GM12872 (cell line): ENCODE results near the gene APCS.

Experiments used
- TF ChIP-seq, protein P1 (sequence below): IDR thresholded peaks from 3 replicates; pipeline ENCODE4 v1.5.1; 2011; ENCODE audit warnings: low read depth, mild to moderate bottlenecking, low read length, moderate library complexity; ENCODE audit not compliant: insufficient read depth

Gene APCS

DNA sequence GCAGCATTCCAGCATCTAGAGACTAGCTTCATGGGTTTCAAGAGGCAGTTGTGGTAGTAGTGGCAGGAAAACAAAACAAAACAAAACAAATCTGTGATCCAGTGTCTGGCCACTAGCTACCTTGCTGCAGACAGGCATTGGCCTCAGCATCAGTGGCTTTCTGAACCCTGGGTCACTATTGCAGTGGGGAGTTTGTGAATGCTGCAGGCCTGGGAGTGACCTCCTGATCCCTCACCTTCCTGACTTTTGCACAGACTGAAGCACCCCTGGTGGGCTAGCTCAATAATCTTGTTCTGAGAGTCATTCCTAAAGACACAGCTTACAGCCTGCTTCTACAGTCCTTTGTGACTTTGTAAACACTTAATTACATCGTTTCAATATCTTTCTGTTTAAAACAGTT lies 24.9 kb upstream of the APCS start:
- TF ChIP-seq, protein P1, sequence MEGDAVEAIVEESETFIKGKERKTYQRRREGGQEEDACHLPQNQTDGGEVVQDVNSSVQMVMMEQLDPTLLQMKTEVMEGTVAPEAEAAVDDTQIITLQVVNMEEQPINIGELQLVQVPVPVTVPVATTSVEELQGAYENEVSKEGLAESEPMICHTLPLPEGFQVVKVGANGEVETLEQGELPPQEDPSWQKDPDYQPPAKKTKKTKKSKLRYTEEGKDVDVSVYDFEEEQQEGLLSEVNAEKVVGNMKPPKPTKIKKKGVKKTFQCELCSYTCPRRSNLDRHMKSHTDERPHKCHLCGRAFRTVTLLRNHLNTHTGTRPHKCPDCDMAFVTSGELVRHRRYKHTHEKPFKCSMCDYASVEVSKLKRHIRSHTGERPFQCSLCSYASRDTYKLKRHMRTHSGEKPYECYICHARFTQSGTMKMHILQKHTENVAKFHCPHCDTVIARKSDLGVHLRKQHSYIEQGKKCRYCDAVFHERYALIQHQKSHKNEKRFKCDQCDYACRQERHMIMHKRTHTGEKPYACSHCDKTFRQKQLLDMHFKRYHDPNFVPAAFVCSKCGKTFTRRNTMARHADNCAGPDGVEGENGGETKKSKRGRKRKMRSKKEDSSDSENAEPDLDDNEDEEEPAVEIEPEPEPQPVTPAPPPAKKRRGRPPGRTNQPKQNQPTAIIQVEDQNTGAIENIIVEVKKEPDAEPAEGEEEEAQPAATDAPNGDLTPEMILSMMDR, result no peak

DNA sequence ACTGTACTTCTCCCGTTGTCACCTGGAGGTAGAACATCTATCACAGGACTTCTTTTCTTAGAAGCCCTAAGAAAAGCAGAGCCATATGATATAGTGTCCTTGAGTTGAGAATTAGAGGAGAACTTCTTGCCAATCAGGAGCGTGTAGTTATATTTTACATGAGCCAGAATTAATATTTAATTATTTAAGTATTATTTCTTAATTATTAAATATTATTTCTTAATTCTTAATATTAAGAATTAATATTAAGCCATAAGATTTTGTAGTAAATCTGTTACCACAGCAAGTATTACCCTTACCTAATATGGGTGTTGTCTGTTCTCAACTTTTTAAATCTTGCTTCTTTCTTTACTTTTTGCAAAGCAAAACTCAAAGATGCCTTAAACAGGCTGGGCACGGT lies 10.2 kb upstream of the APCS start:
- TF ChIP-seq, protein P1, result no peak

DNA sequence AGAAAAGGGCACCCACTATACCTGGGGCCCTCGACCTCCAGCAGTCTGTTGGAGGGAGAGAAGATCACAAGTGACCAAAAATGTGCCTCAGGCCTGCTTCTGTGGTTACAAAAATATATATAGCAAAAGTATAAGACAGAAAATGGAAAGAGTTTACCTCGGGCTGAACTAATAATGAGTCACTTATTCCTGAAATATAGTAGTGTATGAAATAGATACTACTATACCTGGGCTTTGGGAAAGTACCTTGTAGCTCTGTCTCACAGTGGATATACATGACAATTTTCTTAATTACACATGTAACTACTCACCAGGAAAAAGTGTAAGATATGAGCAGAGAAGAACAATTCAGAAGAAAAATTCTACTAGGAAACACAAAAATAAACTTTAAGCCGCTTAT lies 7.3 kb upstream of the APCS start:
- TF ChIP-seq, protein P1, result no peak

GRCh38 chr1:159581422-159581821 lies 6.2 kb upstream of the APCS start:
- TF ChIP-seq, protein P1, result no peak

DNA sequence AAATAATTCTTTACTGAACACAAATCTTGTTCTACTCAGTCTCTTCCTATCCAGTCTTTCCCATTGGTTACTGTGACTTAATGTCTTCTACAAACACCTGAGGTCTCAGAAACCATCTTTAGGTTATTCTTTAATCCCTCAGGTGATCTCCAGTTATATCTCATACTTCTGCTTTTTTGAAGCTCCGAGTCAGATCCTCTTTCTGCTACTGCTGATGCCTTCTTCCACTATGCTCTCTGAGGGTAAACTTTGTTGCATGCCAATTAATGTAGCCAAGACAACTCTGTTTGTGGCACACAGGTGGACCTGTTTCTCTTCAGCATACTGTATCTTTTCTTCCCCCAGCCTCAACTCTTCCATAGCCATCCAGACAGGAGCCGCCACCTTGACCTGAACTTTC lies 3.1 kb upstream of the APCS start:
- TF ChIP-seq, protein P1, result no peak

DNA sequence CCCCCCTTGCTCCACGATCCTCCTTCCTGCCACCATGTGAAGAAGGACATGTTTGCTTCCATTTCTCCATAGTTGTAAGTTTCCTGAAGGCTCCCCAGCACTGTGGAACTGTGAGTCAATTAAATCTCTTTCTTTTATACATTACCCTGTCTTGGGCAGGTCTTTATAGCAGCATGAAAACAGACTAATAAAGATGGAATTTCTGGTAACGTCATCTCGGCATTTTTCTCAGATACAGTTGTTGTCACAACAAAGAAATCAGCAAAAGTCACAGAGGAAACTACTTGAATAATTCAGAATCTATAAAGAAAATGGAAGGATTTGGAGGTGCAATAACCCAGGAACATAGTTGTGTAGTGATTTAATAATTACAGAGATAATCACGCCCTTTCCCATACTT lies 4.4 kb downstream of the APCS start:
- TF ChIP-seq, protein P1, result no peak

- TF ChIP-seq, protein P1, result no peak
Observed at GRCh38 chr1:159594625-159595405, 7.2 kb downstream of the APCS start.

DNA sequence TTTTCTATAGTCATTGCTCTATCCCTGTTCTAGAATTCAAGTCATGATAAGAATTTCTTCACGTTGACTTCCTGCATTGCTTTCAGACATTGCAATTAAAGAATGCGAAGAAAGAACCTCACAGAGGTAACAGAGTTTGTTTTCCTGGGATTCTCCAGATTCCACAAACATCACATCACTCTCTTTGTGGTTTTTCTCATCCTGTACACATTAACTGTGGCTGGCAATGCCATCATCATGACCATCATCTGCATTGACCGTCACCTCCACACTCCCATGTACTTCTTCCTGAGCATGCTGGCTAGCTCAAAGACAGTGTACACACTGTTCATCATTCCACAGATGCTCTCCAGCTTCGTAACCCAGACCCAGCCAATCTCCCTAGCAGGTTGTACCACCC lies 10.6 kb downstream of the APCS start:
- TF ChIP-seq, protein P1, result no peak
